ENCODE measurements around the gene TCEA3.

The TCEA3 gene

DNA sequence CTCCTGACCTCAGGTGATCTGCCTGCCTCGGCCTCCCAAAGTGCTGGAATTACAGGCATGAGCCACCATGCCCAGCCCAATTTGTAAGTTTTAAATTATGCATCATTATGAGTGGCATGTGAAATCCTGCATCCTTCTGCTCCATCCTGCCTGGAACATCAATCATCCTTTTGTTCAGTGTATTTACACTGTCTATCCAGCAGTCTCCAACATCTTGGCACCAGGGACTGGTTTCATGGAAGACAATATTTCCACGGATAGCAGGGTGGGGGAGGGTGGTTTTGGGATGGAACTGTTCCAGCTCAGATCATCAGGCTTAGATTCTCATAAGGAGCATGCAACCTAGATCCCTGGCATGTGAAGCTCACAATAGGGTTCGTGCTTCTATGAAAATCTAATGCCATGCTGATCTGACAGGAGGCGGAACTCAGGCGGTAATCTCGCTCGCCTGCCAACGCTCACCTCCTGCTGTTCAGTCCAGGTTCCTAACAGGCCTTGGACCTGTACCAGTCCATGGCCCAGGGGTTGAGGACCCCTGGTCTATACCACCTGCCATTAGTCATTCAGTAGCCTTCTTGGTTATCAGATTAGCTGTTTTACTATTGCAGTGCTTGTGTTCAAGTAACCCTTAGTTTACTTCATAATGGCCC lies 22.2 kb upstream of the TCEA3 start:
- DNase-seq (ENCODE audit: low spot score) = no peak

GRCh38 chr1:23444596-23445390 lies 20.2 kb upstream of the TCEA3 start:
- DNase-seq (ENCODE audit: low spot score) = no peak

- DNase-seq (ENCODE audit: low spot score) = no peak
These were observed 19.6 kb upstream of the TCEA3 start for GRCh38 chr1:23444104-23444533.

DNA sequence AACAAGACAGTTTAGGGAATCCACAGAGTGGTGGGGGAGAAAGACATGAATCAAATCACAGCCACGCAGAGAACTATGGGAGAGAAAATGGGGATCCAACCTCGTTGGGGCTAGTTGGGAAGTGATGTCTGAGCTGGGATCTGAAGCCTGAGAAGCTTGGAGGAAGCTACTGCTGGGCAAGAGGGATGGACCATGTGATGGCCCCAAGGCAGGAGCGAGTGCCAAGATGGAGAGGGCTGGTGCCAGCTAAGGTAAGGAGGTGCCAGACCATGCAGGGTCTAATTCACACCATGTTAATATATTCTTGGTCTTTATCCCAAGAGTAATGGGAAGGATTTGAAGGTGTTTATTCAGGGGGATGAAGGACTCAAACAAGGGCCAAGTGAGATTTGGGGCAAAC lies 18.2 kb upstream of the TCEA3 start:
- no peak for DNase-seq (ENCODE audit: low spot score)

DNA sequence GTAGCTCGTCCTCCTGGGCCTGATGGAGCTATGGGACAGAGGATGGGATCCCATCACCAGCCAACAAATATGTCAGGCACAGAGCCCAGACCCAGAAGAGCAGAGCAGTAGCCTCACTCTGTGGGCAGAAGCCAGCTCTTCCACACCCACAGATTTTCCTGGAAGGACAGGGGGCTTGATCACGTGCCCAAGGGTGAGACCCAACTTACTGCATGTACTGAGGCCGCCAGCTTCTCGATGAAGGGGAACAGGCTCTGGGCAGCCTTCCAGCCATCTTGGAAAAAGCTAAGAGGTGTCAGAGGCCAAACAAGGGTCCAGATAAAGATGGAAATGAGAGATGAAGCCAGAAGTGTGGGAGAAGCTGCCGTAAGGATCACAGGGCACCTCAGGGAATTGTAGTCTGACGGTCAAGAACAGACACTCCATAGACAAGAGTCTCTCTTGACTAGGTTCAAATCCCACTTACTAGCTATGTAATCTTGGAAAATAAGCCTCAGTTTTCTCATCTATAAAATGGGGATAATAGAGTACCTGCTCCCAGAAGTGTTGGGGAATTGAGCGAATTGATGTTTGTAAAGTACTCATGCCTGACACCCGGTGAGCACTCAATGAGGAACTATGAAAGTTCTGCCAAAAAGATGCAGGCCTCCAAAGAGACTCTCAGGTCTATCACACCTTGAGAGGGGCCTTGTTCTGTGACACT lies 17.0 kb upstream of the TCEA3 start:
- no peak for DNase-seq (ENCODE audit: low spot score)

DNA sequence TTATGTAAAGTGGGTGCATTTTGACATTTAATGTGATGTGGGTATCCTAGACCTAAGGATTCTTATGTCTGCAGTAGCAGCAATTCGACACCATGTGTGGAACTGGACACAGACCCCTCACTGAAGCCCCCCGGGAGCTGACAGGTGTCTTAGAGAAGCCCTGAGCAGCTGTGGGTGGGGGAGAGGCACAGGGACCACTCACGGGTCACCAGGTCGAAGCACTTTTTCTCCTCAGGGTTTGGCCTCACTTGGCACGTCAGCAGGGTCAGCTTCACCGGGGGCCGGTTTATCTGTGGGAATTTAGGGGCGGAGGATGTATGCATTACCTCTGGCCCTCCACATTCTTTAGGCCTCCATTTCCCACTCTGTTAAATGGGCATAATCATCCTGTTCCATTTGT lies 14.0 kb upstream of the TCEA3 start:
- no peak for DNase-seq (ENCODE audit: low spot score)

DNA sequence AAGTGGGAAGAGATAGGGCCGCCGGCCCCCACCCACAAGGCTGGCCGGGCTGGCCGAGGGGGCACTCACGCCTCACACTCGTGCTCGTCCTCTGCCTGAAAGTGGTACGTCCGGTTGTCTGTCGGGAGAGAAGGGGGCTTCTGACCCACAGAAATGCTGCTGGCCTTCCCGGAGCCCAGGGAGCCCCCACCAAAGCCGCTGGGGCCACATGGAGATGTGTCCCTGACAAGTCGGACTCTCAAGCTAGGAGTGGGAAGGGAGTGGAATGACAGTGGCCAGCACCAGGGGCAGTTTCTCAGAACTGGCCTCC lies 12.8 kb upstream of the TCEA3 start:
- no peak for DNase-seq (ENCODE audit: low spot score)

- DNase-seq (ENCODE audit: low spot score) = no peak
These were observed 12.2 kb upstream of the TCEA3 start for GRCh38 chr1:23436520-23437354.

DNA sequence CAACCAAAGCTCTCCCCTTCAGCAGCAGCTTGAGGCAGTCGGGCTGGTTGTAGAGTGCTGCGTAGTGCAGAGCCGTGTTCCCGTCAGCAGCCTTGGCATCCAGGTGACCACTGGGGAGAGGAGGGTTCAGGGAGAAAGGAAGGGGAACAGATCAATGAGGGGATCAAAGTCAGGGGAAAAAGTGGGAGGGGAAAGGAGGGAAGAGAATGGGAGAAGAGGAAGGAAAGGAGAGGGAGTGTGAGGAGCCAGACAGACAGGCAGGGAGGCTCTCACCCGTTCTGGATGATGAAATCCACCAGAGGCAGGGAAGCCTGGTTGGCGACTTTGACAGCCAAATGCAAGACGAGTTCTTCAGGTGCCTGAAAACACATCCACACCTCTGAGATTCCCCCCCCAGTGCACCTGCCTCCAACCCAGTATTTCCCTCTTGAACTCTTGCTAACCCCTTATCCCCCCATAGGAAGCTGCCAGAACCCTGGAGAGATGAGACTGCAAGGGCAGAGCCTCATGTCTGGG lies 9.8 kb upstream of the TCEA3 start:
- no peak for DNase-seq (ENCODE audit: low spot score)

GRCh38 chr1:23433122-23433521 lies 8.6 kb upstream of the TCEA3 start:
- DNase-seq (ENCODE audit: low spot score) = no peak

DNA sequence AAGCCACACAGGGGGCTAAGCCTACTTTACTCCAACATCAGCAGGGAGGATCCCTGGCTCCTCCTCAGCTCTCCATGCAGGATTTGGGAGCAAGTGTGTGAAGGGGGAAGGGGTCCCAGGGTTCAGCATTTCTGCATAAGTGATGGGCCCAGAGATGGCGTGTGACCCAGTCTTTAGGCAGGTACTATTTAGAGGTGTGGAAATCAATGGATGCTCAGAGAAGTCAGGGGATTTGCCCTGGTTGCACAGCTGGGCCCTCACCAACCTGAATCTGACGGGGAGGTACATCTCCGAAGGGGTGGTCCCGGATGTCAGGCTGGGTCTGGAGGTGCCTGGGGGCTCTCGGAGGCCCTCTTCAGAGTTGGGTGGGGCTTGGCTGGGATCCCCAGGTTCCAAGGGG lies 6.9 kb upstream of the TCEA3 start:
- DNase-seq (ENCODE audit: low spot score) = no peak

GRCh38 chr1:23430803-23431202 lies 6.3 kb upstream of the TCEA3 start:
- DNase-seq (ENCODE audit: low spot score) = no peak

DNA sequence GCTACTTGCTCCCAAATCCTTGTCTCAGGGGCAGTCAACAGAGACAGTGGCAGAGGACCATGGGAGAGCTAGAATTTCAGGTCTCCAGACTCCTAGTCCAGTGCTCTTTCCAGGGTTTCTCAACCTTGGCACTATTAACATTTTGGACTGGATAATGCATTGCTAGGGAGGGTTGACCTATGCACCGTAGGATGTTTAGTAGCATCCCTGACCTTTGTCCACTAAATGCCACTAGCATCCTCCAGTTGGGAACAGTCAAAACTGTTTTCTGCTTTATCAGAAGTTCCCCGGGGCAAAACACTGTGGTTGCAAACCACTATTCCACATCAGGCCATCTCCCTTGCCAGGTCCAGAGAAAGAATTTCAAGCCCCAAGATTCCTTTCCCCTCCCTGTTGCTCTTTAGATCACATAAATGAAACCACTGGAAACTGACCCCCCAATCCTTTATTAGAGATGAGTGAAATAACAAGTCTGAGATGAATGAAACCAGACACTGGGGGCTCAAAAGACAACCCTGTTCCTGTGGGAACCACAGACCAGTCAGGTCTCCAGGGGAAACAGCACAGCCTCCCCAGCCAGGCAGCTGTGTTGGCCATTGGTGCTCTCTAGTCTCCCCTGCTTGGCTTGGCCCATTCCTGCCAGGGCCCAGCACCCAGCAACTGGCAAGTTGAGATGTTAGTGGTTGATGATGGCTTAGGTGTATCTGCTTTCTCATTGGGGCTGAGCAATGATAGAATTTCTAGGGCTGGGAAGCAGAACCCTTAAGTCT lies 3.8 kb upstream of the TCEA3 start:
- no peak for DNase-seq (ENCODE audit: low spot score)

DNA sequence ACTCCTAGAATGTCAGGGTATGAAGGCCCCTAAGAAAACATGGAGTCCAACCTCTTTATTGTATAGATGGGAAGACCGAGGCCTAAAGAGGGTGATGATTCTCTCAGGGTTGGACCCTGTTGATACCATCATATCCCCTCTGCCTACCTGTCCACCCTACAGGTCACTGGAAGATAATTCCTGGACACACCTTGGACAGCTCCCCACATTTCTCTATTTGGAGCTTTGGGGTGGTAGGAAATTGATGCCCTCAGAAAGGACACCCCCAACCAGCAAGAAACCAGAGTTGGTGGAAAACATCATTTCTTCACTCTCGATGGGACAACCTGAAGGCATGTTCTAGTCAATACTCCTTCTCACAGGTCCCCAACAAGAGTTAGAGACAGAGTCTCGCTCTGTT lies 3.0 kb upstream of the TCEA3 start:
- no peak for DNase-seq (ENCODE audit: low spot score)

DNA sequence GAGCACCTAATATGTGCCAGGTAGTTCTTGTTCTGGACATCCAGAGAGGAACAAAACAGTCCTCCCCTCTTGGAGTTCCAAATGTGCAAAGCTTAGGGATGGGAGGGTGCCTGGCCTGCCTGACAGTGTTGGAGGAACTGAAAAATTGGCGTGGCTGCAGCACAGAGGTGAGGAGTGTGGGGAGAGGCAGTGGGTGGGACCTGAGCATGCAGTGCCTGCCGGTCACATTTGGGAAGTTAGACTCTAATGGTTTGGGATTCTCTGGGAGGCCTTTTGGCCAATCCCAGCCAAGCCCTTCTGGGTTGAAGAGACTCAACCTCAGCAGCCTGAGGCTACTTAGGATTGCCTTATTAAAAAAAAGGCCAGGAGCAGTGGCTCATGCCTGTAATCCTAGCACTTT lies 2.3 kb upstream of the TCEA3 start:
- DNase-seq (ENCODE audit: low spot score) = no peak

DNA sequence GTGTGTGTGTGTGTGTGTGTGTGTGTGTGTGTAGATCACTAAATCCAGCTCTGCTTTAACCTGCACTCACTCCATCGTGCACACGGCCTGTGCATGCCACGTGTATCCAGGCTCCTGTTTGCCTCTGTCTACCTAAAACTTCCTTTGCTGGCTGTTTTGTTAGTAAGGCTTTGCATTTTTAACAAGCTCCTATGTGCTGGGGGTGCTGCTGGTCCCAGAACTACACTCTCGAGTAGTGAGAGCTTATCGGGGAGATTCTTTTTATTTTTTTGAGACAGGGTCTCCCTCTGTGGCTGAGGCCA lies 596 bp upstream of the TCEA3 start:
- no peak for DNase-seq (ENCODE audit: low spot score)

DNA sequence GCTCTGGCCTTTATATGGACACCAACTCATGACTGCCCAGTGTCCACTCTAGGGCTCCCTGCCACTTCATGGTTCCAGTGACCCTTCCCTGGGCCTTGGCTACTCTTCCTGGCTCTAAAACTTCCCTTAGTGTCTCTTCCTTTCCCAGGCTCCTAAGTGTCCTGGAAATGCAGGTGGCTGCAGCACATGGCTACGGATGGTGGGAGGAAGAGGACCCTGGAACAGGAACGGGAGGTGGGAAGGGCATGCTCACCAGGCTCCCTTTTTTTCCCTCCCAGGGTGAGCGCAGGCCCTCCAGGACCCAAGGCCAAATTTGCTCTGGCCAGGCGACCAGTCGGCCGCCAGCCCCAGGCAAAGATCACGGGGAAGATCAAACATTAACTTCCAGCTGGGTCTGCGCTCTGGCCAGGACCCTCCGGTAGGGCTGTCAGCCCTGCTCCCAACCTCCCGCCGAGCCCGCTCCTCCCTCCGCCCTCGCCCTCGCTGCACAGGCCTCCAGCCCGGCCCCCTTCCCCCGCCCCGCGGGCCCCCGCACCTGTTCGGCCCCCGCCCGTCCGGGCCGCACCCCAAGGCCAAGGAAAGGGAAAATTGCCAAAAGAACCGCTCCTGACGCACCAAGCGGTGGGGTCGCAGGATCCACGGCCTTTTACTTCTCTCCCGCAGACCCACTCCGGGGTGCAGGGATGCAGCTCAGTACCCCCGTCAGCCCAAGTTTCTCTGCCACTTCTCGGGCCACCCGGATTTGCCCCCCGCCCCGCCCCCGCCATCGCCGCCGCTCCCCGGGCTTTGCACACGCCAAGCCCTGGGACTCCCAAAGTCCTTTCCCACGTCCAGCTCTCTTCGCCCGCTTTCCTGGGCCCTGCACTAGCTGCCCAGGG lies 894 bp downstream of the TCEA3 start:
- no peak for DNase-seq (ENCODE audit: low spot score)

- DNase-seq (ENCODE audit: low spot score) = no peak
These were observed 1.6 kb downstream of the TCEA3 start for GRCh38 chr1:23422941-23423340.

DNA sequence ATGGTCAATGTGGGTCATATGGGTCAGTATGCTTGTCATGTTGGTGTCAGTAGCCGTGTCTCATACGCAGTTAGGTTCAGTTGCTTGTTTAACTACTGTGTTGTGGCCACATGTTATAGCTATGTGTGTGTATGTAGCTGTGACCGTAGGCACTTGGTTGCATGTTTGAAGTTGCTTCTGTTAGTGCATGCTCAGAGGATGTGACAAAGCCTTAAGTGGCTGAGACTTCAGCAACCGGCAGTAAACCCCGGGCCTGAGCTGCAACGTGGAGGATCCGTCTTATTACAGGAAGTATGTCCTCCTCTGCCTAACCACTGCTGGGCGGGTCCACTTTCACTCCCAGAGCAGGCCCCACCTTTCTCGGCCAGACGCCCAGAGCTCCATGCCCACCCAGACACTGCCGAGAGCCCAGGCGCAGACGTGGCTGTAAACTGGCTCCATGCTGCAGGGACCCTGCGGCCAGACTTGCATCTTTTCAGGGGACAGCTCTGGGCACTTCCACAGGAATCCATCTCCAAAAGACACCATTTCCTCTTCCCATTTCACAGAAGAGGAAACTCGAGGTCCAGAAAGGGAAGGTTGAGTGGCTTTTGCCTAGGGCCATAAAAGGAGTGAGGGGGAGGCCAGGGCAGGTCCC lies 2.2 kb downstream of the TCEA3 start:
- peak; percentile 54 for DNase-seq (ENCODE audit: low spot score)

GRCh38 chr1:23421753-23422240 lies 2.8 kb downstream of the TCEA3 start:
- no peak for DNase-seq (ENCODE audit: low spot score)

Data from SK-N-DZ (cell line).